ENCODE results near the gene UPF2.

DNA sequence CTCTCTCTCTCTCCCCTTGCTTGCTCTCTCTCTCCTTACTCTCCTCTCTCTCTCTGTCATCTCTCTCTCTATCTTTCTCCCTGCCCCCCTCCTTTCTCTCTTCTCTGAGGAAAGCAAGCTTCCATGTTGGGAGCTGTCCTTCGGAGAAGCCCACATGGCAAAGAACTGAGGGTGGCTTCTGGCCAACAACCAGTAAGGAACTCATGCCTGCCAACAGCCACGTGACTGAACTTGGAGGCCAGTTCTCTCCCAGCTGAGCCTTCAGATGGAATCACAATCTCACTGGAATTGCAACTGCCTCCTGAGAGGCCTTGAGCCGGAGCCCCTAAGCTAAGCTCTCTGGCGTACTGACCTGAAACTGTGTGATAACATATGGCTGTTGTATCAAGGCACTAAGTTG lies 14.1 kb upstream of the UPF2 start:
- TF ChIP-seq POLR2AphosphoS5 (IDR thresholded peaks at IDR 0.05) (no peak), POLR2A (IDR thresholded peaks at IDR 0.05) (no peak)
